ENCODE results near the gene NANS.
A peak's percentile ranks its signal among the peaks of the same experiment; 100 is the strongest.

The NANS gene

GRCh38 chr9:98034593-98035546, 21.7 kb upstream of the NANS start:
- no peaks in the 10 kb centered on the region for H3K36me3 ChIP-seq (ENCODE audit: control insufficient read depth in 5 of 5, insufficient read depth in 5 of 5, low read length in 5 of 5)
- H3K9ac ChIP-seq (ENCODE audit: low read length in 5 of 5) = peak overlapping the region in 1 of 5 donors; percentile 51
- H3K4me1 ChIP-seq (ENCODE audit: control insufficient read depth in 5 of 5, insufficient read depth in 5 of 5, low read length in 5 of 5) = peaks cover 0 to 20% (median 11%) of the 10 kb centered on the region in 5 donors
- H3K27ac ChIP-seq (ENCODE audit: low read depth, low read length) = no peak overlapping the region
- no peaks in the 10 kb centered on the region for H3K9me3 ChIP-seq (ENCODE audit: control insufficient read depth in 5 of 5, low read length in 5 of 5)
- no peaks in the 10 kb centered on the region for H3K27me3 ChIP-seq (ENCODE audit: control insufficient read depth in 5 of 5, insufficient read depth in 4 of 5, low read length in 5 of 5)
- H3K4me3 ChIP-seq (ENCODE audit: low read depth in 1 of 5, low read length in 5 of 5) = peak overlapping the region in 2 of 5 donors; percentile 20 to 22

GRCh38 chr9:98037357-98037756, 19.2 kb upstream of the NANS start:
- no peaks in the 10 kb centered on the region for H3K9me3 ChIP-seq (ENCODE audit: control insufficient read depth in 5 of 5, low read length in 5 of 5)
- H3K27me3 ChIP-seq (ENCODE audit: control insufficient read depth in 5 of 5, insufficient read depth in 4 of 5, low read length in 5 of 5) = no peaks in the 10 kb centered on the region
- H3K27ac ChIP-seq (ENCODE audit: low read depth, low read length) = no peak overlapping the region
- H3K36me3 ChIP-seq (ENCODE audit: control insufficient read depth in 5 of 5, insufficient read depth in 5 of 5, low read length in 5 of 5) = no peaks in the 10 kb centered on the region
- H3K9ac ChIP-seq (ENCODE audit: low read length in 5 of 5) = no peak overlapping the region
- H3K4me3 ChIP-seq (ENCODE audit: low read depth in 1 of 5, low read length in 5 of 5) = no peak overlapping the region
- peaks cover 0 to 20% (median 11%) of the 10 kb centered on the region in 5 donors for H3K4me1 ChIP-seq (ENCODE audit: control insufficient read depth in 5 of 5, insufficient read depth in 5 of 5, low read length in 5 of 5)

- Histone ChIP-seq H3K9me3 (ENCODE audit: control insufficient read depth in 5 of 5, low read length in 5 of 5) (no peaks in the 10 kb centered on the region), H3K4me1 (ENCODE audit: control insufficient read depth in 5 of 5, insufficient read depth in 5 of 5, low read length in 5 of 5) (peaks cover 0 to 20% (median 11%) of the 10 kb centered on the region in 5 donors), H3K4me3 (ENCODE audit: low read depth in 1 of 5, low read length in 5 of 5) (no peak overlapping the region), H3K27ac (ENCODE audit: low read depth, low read length) (no peak overlapping the region), H3K27me3 (ENCODE audit: control insufficient read depth in 5 of 5, insufficient read depth in 4 of 5, low read length in 5 of 5) (no peaks in the 10 kb centered on the region), H3K9ac (ENCODE audit: low read length in 5 of 5) (no peak overlapping the region), H3K36me3 (ENCODE audit: control insufficient read depth in 5 of 5, insufficient read depth in 5 of 5, low read length in 5 of 5) (no peaks in the 10 kb centered on the region)
These were observed 17.6 kb upstream of the NANS start for GRCh38 chr9:98038958-98039357.

GRCh38 chr9:98039607-98040017, 16.9 kb upstream of the NANS start:
- Histone ChIP-seq H3K27ac (ENCODE audit: low read depth, low read length) (no peak overlapping the region), H3K9me3 (ENCODE audit: control insufficient read depth in 5 of 5, low read length in 5 of 5) (no peaks in the 10 kb centered on the region), H3K36me3 (ENCODE audit: control insufficient read depth in 5 of 5, insufficient read depth in 5 of 5, low read length in 5 of 5) (no peaks in the 10 kb centered on the region), H3K4me1 (ENCODE audit: control insufficient read depth in 5 of 5, insufficient read depth in 5 of 5, low read length in 5 of 5) (peaks cover 0 to 18% (median 9%) of the 10 kb centered on the region in 5 donors), H3K9ac (ENCODE audit: low read length in 5 of 5) (no peak overlapping the region), H3K27me3 (ENCODE audit: control insufficient read depth in 5 of 5, insufficient read depth in 4 of 5, low read length in 5 of 5) (no peaks in the 10 kb centered on the region), H3K4me3 (ENCODE audit: low read depth in 1 of 5, low read length in 5 of 5) (no peak overlapping the region)

GRCh38 chr9:98040212-98040611, 16.3 kb upstream of the NANS start:
- no peaks in the 10 kb centered on the region for H3K9me3 ChIP-seq (ENCODE audit: control insufficient read depth in 5 of 5, low read length in 5 of 5)
- H3K27me3 ChIP-seq (ENCODE audit: control insufficient read depth in 5 of 5, insufficient read depth in 4 of 5, low read length in 5 of 5) = no peaks in the 10 kb centered on the region
- no peak overlapping the region for H3K27ac ChIP-seq (ENCODE audit: low read depth, low read length)
- H3K36me3 ChIP-seq (ENCODE audit: control insufficient read depth in 5 of 5, insufficient read depth in 5 of 5, low read length in 5 of 5) = no peaks in the 10 kb centered on the region
- H3K4me3 ChIP-seq (ENCODE audit: low read depth in 1 of 5, low read length in 5 of 5) = no peak overlapping the region
- peaks cover 0 to 12% (median 6%) of the 10 kb centered on the region in 5 donors for H3K4me1 ChIP-seq (ENCODE audit: control insufficient read depth in 5 of 5, insufficient read depth in 5 of 5, low read length in 5 of 5)
- H3K9ac ChIP-seq (ENCODE audit: low read length in 5 of 5) = no peak overlapping the region

- Histone ChIP-seq H3K36me3 (ENCODE audit: control insufficient read depth in 5 of 5, insufficient read depth in 5 of 5, low read length in 5 of 5) (no peaks in the 10 kb centered on the region), H3K9me3 (ENCODE audit: control insufficient read depth in 5 of 5, low read length in 5 of 5) (no peaks in the 10 kb centered on the region), H3K4me3 (ENCODE audit: low read depth in 1 of 5, low read length in 5 of 5) (no peak overlapping the region), H3K9ac (ENCODE audit: low read length in 5 of 5) (no peak overlapping the region), H3K27me3 (ENCODE audit: control insufficient read depth in 5 of 5, insufficient read depth in 4 of 5, low read length in 5 of 5) (no peaks in the 10 kb centered on the region), H3K27ac (ENCODE audit: low read depth, low read length) (no peak overlapping the region), H3K4me1 (ENCODE audit: control insufficient read depth in 5 of 5, insufficient read depth in 5 of 5, low read length in 5 of 5) (peaks cover 0 to 9% (median 8%) of the 10 kb centered on the region in 5 donors)
These were observed 12.6 kb upstream of the NANS start for GRCh38 chr9:98043915-98044314.

- no peaks in the 10 kb centered on the region for H3K9me3 ChIP-seq (ENCODE audit: control insufficient read depth in 5 of 5, low read length in 5 of 5)
- H3K4me1 ChIP-seq (ENCODE audit: control insufficient read depth in 5 of 5, insufficient read depth in 5 of 5, low read length in 5 of 5) = peaks cover 0 to 9% (median 8%) of the 10 kb centered on the region in 5 donors
- H3K9ac ChIP-seq (ENCODE audit: low read length in 5 of 5) = no peak overlapping the region
- H3K27me3 ChIP-seq (ENCODE audit: control insufficient read depth in 5 of 5, insufficient read depth in 4 of 5, low read length in 5 of 5) = no peaks in the 10 kb centered on the region
- H3K4me3 ChIP-seq (ENCODE audit: low read depth in 1 of 5, low read length in 5 of 5) = peak overlapping the region in 4 of 5 donors; percentile 17 to 55 (median 44)
- H3K27ac ChIP-seq (ENCODE audit: low read depth, low read length) = no peak overlapping the region
- H3K36me3 ChIP-seq (ENCODE audit: control insufficient read depth in 5 of 5, insufficient read depth in 5 of 5, low read length in 5 of 5) = no peaks in the 10 kb centered on the region
These were observed 11.0 kb upstream of the NANS start for GRCh38 chr9:98045234-98046179.

- Histone ChIP-seq H3K9me3 (ENCODE audit: control insufficient read depth in 5 of 5, low read length in 5 of 5) (no peaks in the 10 kb centered on the region), H3K36me3 (ENCODE audit: control insufficient read depth in 5 of 5, insufficient read depth in 5 of 5, low read length in 5 of 5) (no peaks in the 10 kb centered on the region), H3K4me1 (ENCODE audit: control insufficient read depth in 5 of 5, insufficient read depth in 5 of 5, low read length in 5 of 5) (peaks cover 0 to 9% (median 8%) of the 10 kb centered on the region in 5 donors), H3K27ac (ENCODE audit: low read depth, low read length) (no peak overlapping the region), H3K4me3 (ENCODE audit: low read depth in 1 of 5, low read length in 5 of 5) (no peak overlapping the region), H3K9ac (ENCODE audit: low read length in 5 of 5) (no peak overlapping the region), H3K27me3 (ENCODE audit: control insufficient read depth in 5 of 5, insufficient read depth in 4 of 5, low read length in 5 of 5) (no peaks in the 10 kb centered on the region)
These were observed 10.4 kb upstream of the NANS start for GRCh38 chr9:98046180-98046543.

- no peak overlapping the region for H3K9ac ChIP-seq (ENCODE audit: low read length in 5 of 5)
- no peaks in the 10 kb centered on the region for H3K36me3 ChIP-seq (ENCODE audit: control insufficient read depth in 5 of 5, insufficient read depth in 5 of 5, low read length in 5 of 5)
- H3K9me3 ChIP-seq (ENCODE audit: control insufficient read depth in 5 of 5, low read length in 5 of 5) = no peaks in the 10 kb centered on the region
- no peaks in the 10 kb centered on the region for H3K27me3 ChIP-seq (ENCODE audit: control insufficient read depth in 5 of 5, insufficient read depth in 4 of 5, low read length in 5 of 5)
- H3K4me1 ChIP-seq (ENCODE audit: control insufficient read depth in 5 of 5, insufficient read depth in 5 of 5, low read length in 5 of 5) = peaks cover 0 to 9% (median 8%) of the 10 kb centered on the region in 5 donors
- no peak overlapping the region for H3K27ac ChIP-seq (ENCODE audit: low read depth, low read length)
- no peak overlapping the region for H3K4me3 ChIP-seq (ENCODE audit: low read depth in 1 of 5, low read length in 5 of 5)
These were observed 9.5 kb upstream of the NANS start for GRCh38 chr9:98047002-98047401.

Data from subcutaneous abdominal adipose tissue (tissue), 5 donors.